Coronary artery (tissue), 2 donors: ENCODE measurements around the gene PSMD12.

Source experiments
- DNase-seq: peaks from one replicate; pipeline ENCODE4 v3.0.0-alpha.2; 2017; ENCODE audit warnings: low spot score
- H3K27ac ChIP-seq, 2 donors: fragments of 200-600 bp; sonication (generic); one replicate each; pipeline ENCODE4 v1.5.1; 2016 to 2019
- H3K4me3 ChIP-seq: fragments of 200-600 bp; sonication (generic); 2 replicates; pipeline ENCODE4 v1.5.1; 2016; ENCODE audit warnings: mild to moderate bottlenecking, moderate library complexity
- CTCF ChIP-seq: fragments of 200-600 bp; sonication (generic); IDR thresholded peaks from one replicate; pipeline ENCODE4 v1.5.1; 2019; ENCODE audit warnings: antibody characterized with exemption

The PSMD12 gene

GRCh38 chr17:67290244-67290643 is 76.1 kb downstream of the PSMD12 start:
- no peak for TF ChIP-seq CTCF
- H3K27ac ChIP-seq = no peak overlapping the region
- no peak for DNase-seq
- no peak overlapping the region for H3K4me3 ChIP-seq

GRCh38 chr17:67289181-67289876 is 77.0 kb downstream of the PSMD12 start:
- H3K27ac ChIP-seq = peak overlapping the region in 1 of 2 donors; percentile 26
- H3K4me3 ChIP-seq = peak overlapping the region; percentile 44
- peak; percentile 80 for DNase-seq
- TF ChIP-seq CTCF = no peak
